K562 (cell line): ENCODE data around the gene ZDHHC14.
A peak's percentile ranks its signal among the peaks of the same experiment; 100 is the strongest.

ENCODE experiments used
- CAMTA2 ChIP-seq: fragments of 250-450 bp; sonication (Bioruptor Pico); conservative IDR thresholded peaks from 2 replicates; pipeline ENCODE4 v1.5.1; 2022
- CEBPB ChIP-seq: fragments of 450-650 bp; IDR thresholded peaks from 2 replicates; pipeline ENCODE4 v1.6.1; 2016; ENCODE audit warnings: missing genetic modification characterization, missing compliant biosample characterization
- FOXA3 ChIP-seq, 2 experiments: fragments of 450-650 bp in 1 of 2; sonication (generic) in 1 of 2; formaldehyde crosslinking; IDR thresholded peaks in 1 of 2; conservative IDR thresholded peaks in 1 of 2; 2 replicates each; pipeline versions ENCODE4 v1.4.0 to v1.8.0; 2020 to 2022; ENCODE audit warnings: mild to moderate bottlenecking in 2 of 2, missing genetic modification reagents in 1 of 2
- FOXM1 ChIP-seq, 2 experiments: fragments of 450-650 bp in 1 of 2; sonication (generic) in 1 of 2; formaldehyde crosslinking in 1 of 2; IDR thresholded peaks; 2 replicates each; pipeline versions ENCODE4 v1.6.1 to v1.9.0; 2017 to 2022; ENCODE audit warnings: low read depth in 2 of 2, mild to moderate bottlenecking in 2 of 2, missing genetic modification reagents in 1 of 2, moderate library complexity in 1 of 2
- HDAC3 ChIP-seq: fragments of 450-650 bp; IDR thresholded peaks from 2 replicates; pipeline ENCODE4 v1.6.1; 2018; ENCODE audit warnings: borderline replicate concordance, mild to moderate bottlenecking, moderate library complexity; ENCODE audit not compliant: partially characterized antibody
- POLR2A ChIP-seq: fragments of 450-650 bp; conservative IDR thresholded peaks from 2 replicates; pipeline ENCODE4 v1.6.1; 2016
- POLR2G ChIP-seq: fragments of 200-400 bp; formaldehyde crosslinking; IDR thresholded peaks from 2 replicates; pipeline ENCODE4 v1.6.1; 2017; ENCODE audit warnings: low read depth, mild to moderate bottlenecking, antibody characterized with exemption, low read length, moderate library complexity
- PPARD ChIP-seq: fragments of 250-450 bp; sonication (Bioruptor Pico); IDR thresholded peaks from 2 replicates; pipeline ENCODE4 v1.8.0; 2022; ENCODE audit warnings: inconsistent platforms, mild to moderate bottlenecking, moderate library complexity
- ZFX ChIP-seq: sonication (generic); formaldehyde crosslinking; IDR thresholded peaks from 2 replicates; pipeline ENCODE4 v1.8.0; 2022; ENCODE audit warnings: mild to moderate bottlenecking, missing genetic modification reagents, moderate library complexity
- TF ChIP-seq, protein P1 (sequence below), 3 experiments: IDR thresholded peaks in 2 of 3; conservative IDR thresholded peaks in 1 of 3; 2 replicates each; pipeline ENCODE4 v1.5.1; 2011 to 2012; ENCODE audit warnings: low read length in 3 of 3, mild to moderate bottlenecking in 3 of 3, control low read depth in 2 of 3, improper control_type of control experiment in 1 of 3, inconsistent platforms in 1 of 3, low read depth in 1 of 3, mixed read lengths in 1 of 3, moderate library complexity in 1 of 3; ENCODE audit not compliant: insufficient read depth in 2 of 3
- TF ChIP-seq, protein P2 (sequence below): sonication (generic); formaldehyde crosslinking; IDR thresholded peaks from 2 replicates; pipeline ENCODE4 v1.8.0; 2022; ENCODE audit warnings: mild to moderate bottlenecking, missing genetic modification reagents, borderline replicate concordance
- TF ChIP-seq, protein P3 (sequence below): fragments of 250-450 bp; sonication (Bioruptor Pico); IDR thresholded peaks from 2 replicates; pipeline ENCODE4 v1.5.0; 2021; ENCODE audit warnings: mild to moderate bottlenecking, moderate library complexity

DNA sequence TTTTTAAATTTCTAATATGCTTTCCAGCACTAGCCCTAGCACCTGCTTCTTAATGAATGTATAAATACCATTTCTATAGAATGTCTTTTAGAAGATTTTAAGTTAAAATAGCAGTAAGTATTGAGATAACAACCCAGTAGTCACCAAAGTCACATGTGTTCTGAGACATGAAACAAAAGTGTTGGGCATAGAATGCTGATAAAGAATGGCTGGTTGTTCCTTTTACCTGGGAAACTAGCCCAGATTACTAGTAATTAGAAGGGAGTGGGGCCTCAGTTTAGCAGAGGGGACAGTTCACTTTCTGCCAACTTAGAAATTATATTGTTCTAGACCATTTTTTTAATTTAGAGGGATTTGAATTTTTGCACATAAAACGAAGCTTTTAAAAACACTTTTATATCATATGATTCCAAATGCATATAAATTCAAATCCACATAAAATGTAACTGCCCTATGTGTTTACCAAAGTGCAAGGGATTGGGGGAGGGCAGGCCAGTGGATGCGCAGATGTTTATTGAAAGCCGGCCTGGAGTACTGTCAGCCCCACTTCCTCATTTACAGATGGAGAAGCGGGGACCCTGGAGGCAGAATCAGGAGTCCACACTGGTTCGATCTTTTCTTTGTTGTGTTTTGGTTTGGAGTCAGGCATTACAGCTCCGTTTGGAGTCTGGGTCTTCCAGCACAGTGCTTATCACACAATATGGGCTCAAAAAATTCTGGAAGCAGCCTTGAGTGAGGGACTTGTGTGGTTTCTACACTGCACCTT is 139.8 kb downstream of the ZDHHC14 start:
- TF ChIP-seq, protein P1, sequence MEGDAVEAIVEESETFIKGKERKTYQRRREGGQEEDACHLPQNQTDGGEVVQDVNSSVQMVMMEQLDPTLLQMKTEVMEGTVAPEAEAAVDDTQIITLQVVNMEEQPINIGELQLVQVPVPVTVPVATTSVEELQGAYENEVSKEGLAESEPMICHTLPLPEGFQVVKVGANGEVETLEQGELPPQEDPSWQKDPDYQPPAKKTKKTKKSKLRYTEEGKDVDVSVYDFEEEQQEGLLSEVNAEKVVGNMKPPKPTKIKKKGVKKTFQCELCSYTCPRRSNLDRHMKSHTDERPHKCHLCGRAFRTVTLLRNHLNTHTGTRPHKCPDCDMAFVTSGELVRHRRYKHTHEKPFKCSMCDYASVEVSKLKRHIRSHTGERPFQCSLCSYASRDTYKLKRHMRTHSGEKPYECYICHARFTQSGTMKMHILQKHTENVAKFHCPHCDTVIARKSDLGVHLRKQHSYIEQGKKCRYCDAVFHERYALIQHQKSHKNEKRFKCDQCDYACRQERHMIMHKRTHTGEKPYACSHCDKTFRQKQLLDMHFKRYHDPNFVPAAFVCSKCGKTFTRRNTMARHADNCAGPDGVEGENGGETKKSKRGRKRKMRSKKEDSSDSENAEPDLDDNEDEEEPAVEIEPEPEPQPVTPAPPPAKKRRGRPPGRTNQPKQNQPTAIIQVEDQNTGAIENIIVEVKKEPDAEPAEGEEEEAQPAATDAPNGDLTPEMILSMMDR (IDR thresholded peaks at IDR 0.05 in 2 of 3, conservative IDR thresholded peaks at IDR 0.05 in 1 of 3; ENCODE audit: insufficient read depth in 2 of 3, low read depth in 1 of 3, low read length in 3 of 3), result peak in 1 of 3 experiments; percentile 15; a peak in 1 of 6 replicates
- no peak for TF ChIP-seq CAMTA2
- no peak for TF ChIP-seq CEBPB (tag)
- TF ChIP-seq ZFX (CRISPR knock-in tag), result peak; percentile 44; the same call in 1 of the 2 replicates
- TF ChIP-seq POLR2G, result no peak
- TF ChIP-seq POLR2A, result no peak
- no peak for TF ChIP-seq PPARD (CRISPR knock-in tag)
- TF ChIP-seq, protein P2, sequence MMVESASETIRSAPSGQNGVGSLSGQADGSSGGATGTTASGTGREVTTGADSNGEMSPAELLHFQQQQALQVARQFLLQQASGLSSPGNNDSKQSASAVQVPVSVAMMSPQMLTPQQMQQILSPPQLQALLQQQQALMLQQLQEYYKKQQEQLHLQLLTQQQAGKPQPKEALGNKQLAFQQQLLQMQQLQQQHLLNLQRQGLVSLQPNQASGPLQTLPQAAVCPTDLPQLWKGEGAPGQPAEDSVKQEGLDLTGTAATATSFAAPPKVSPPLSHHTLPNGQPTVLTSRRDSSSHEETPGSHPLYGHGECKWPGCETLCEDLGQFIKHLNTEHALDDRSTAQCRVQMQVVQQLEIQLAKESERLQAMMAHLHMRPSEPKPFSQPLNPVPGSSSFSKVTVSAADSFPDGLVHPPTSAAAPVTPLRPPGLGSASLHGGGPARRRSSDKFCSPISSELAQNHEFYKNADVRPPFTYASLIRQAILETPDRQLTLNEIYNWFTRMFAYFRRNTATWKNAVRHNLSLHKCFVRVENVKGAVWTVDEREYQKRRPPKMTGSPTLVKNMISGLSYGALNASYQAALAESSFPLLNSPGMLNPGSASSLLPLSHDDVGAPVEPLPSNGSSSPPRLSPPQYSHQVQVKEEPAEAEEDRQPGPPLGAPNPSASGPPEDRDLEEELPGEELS, result no peak
- no peak for TF ChIP-seq FOXM1 (IDR thresholded peaks at IDR 0.05; ENCODE audit: low read depth)
- no peak for TF ChIP-seq FOXM1 (CRISPR knock-in tag; IDR thresholded peaks at IDR 0.05; ENCODE audit: low read depth)
- TF ChIP-seq, protein P3, sequence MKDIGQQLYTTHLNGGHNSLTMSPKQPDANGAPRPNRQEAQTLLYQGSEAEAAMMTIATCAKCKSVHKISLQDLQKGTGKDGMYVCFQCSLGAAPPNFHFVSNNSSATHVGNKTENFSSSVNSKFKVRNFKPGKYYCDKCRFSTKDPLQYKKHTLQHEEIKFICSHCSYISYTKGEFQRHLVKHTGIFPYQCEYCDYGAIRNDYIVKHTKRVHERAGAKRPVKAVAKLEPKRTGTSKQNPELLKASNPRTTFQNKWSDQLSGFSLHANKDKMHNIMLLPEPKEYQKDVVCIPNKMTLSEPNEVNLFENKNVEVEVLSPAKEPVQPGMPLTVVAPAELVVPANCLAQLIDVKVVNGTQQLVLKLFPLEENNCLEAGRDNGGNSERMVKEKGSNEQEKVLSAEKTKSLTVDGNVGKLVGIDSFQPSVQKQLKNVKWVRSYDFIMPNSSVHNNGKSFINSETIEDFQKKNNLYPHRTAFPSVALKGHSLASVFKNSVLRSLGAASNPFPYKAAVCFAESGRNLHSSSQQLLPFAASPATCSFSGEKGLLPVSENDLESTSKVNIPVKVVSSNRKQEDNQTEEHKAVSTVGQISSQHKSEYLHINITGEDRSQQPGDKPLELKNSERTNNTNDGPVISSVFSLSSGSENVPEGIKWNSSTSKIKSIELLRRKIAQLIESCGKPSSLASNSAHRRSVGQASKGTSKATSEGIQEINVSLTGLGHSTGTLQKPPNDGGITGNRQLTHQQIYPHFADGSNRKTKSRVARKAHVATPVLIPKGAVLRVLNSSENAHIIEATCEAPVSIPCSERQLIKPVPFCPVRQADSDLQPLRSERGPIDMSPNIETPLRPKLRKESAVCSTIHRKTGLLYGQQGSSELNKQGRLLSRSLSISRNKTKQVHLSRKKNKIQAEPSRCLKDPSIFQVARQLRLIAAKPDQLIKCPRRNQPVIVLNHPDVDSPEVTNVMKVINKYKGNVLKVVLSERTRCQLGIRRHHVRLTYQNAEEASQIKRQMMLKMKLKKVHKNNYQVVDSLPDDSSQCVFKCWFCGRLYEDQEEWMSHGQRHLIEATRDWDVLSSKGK, result no peak
- TF ChIP-seq FOXA3 (CRISPR knock-in tag; conservative IDR thresholded peaks at IDR 0.05 in 1 of 2, IDR thresholded peaks at IDR 0.05 in 1 of 2), result no peak
- TF ChIP-seq HDAC3, result no peak
